B cell (primary cell): Measurements from ENCODE around the gene BTBD18. TPM values are rescaled to one million over a fixed set of nuclear protein-coding genes. Genes with fewer than 3 reads are reported as not detected.

Experiments
- ATAC-seq: fragments of 200-7000 bp; cut with Tn5 transposase; one replicate; pipeline ENCODE4 v1.10.0; 2021; ENCODE audit warnings: low read depth, mild to moderate bottlenecking, moderate number of reproducible peaks, moderate library complexity
- CTCF ChIA-PET: fragments of 350-600 bp; sonication (Branson Sonifier 250); formaldehyde crosslinking; loops from one replicate; lab custom pipeline; 2021; ENCODE audit warnings: antibody characterized with exemption, inconsistent platforms; lab: Charles Lee
- POLR2A ChIA-PET: fragments of 350-600 bp; sonication (Branson Sonifier 250); formaldehyde crosslinking; loops from one replicate; lab custom pipeline; 2021; ENCODE audit warnings: antibody characterized with exemption; lab: Charles Lee
- DNase-seq: peaks from one replicate; pipeline ENCODE4 v3.0.0; 2013
- H2AFZ ChIP-seq: 2 replicates; pipeline ENCODE4 v1.6.1; 2012; ENCODE audit warnings: mild to moderate bottlenecking, low read depth, low read length; ENCODE audit not compliant: insufficient read depth, poor library complexity, severe bottlenecking
- H3K27ac ChIP-seq, 2 donors: 1 replicate in 1 of 2; 2 replicates in 1 of 2; pipeline ENCODE4 v1.5.1; 2012 to 2013; ENCODE audit warnings: low read length in 2 of 2, mild to moderate bottlenecking in 2 of 2, moderate library complexity in 1 of 2
- H3K27me3 ChIP-seq, 4 experiments: fragments of 200-600 bp in 1 of 4; sonication (generic) in 1 of 4; replicated peaks in 1 of 4; 1 replicate in 2 of 4; 2 replicates in 2 of 4; pipeline versions ENCODE4 v1.6.1 to v1.7.0; 2013 to 2016; ENCODE audit warnings: low read length in 3 of 4, mild to moderate bottlenecking in 2 of 4, mixed read lengths in 1 of 4, moderate library complexity in 1 of 4; ENCODE audit not compliant: insufficient read depth in 4 of 4, control insufficient read depth in 3 of 4; ENCODE audit errors: control extremely low read depth in 1 of 4
- H3K36me3 ChIP-seq, 2 experiments: replicated peaks in 1 of 2; 1 replicate in 1 of 2; 2 replicates in 1 of 2; pipeline versions ENCODE4 v1.6.1 to v1.7.1; 2013; ENCODE audit warnings: low read length in 1 of 2; ENCODE audit not compliant: insufficient read depth in 2 of 2, control insufficient read depth in 1 of 2; ENCODE audit errors: control extremely low read depth in 1 of 2, extremely low read depth in 1 of 2
- H3K4me1 ChIP-seq, 2 donors: fragments of 200-600 bp in 1 of 2; sonication (generic) in 1 of 2; 1 replicate in 1 of 2; 2 replicates in 1 of 2; pipeline versions ENCODE4 v1.5.1 to v1.6.1; 2013 to 2017; ENCODE audit warnings: low read length in 2 of 2; ENCODE audit not compliant: control insufficient read depth in 2 of 2, insufficient read depth in 2 of 2
- H3K4me2 ChIP-seq: replicated peaks from 2 replicates; pipeline ENCODE3; 2012; ENCODE audit warnings: mild to moderate bottlenecking, low read depth, low read length; ENCODE audit not compliant: poor library complexity, severe bottlenecking
- H3K4me3 ChIP-seq, 5 experiments: fragments of 200-600 bp in 1 of 5; sonication (generic) in 1 of 5; 1 replicate in 3 of 5; 2 replicates in 2 of 5; pipeline versions ENCODE4 v1.5.1 to v1.7.0; 2011 to 2016; ENCODE audit warnings: low read length in 4 of 5, mild to moderate bottlenecking in 4 of 5, low read depth in 2 of 5, control low read depth in 1 of 5, moderate library complexity in 1 of 5; ENCODE audit not compliant: insufficient read depth in 1 of 5; ENCODE audit errors: control extremely low read depth in 1 of 5, extremely low read depth in 1 of 5
- H3K79me2 ChIP-seq: fragments of 200-600 bp; sonication (generic); one replicate; pipeline ENCODE4 v1.6.0; 2016; ENCODE audit warnings: low read length; ENCODE audit not compliant: control insufficient read depth, insufficient read depth
- H3K9ac ChIP-seq: fragments of 200-600 bp; sonication (generic); 2 replicates; pipeline ENCODE4 v1.6.1; 2017; ENCODE audit warnings: mild to moderate bottlenecking, low read length, moderate library complexity
- H3K9me3 ChIP-seq, 3 donors: one replicate each; pipeline versions ENCODE4 v1.6.1 to v1.7.1; 2013; ENCODE audit warnings: low read length in 2 of 3; ENCODE audit not compliant: control insufficient read depth in 2 of 3, insufficient read depth in 1 of 3; ENCODE audit errors: control extremely low read depth in 1 of 3
- H4K20me1 ChIP-seq: 2 replicates; pipeline ENCODE4 v1.6.0; 2012; ENCODE audit warnings: mild to moderate bottlenecking, low read length; ENCODE audit not compliant: insufficient read depth, control insufficient read depth, poor library complexity, severe bottlenecking
- H3K27ac Mint-ChIP-seq: one replicate; pipeline ENCODE4 v1.8.0; 2021; ENCODE audit warnings: mixed read lengths
- H3K27me3 Mint-ChIP-seq: one replicate; pipeline ENCODE4 v1.8.0; 2021; ENCODE audit warnings: mixed read lengths
- H3K4me1 Mint-ChIP-seq: one replicate; pipeline ENCODE4 v1.8.0; 2021; ENCODE audit warnings: mixed read lengths
- H3K4me3 Mint-ChIP-seq: one replicate; pipeline ENCODE4 v1.8.0; 2021; ENCODE audit warnings: mixed read lengths
- H3K9me3 Mint-ChIP-seq: one replicate; pipeline ENCODE4 v1.8.0; 2022; ENCODE audit warnings: mixed read lengths; ENCODE audit not compliant: insufficient read depth
- EZH2 ChIP-seq: IDR thresholded peaks from 2 replicates; pipeline ENCODE4 v1.6.1; 2012; ENCODE audit warnings: borderline replicate concordance, low read depth, mild to moderate bottlenecking, moderate library complexity, low read length; ENCODE audit not compliant: insufficient read depth, poor library complexity, severe bottlenecking
- WGBS: methylation state at CpG from one replicate; pipeline ENCODE4 v1.1.5; 2013; ENCODE audit warnings: missing lambda C conversion rate; ENCODE audit not compliant: insufficient coverage; 5-methylcytosine and 5-hydroxymethylcytosine counted together
- intact Hi-C: fragments of 100-400 bp; cut with micrococcal nuclease; formaldehyde crosslinking; loops from one replicate; pipeline ENCODE4 v1.10.0; 2022
- polyA plus RNA-seq: library from polyadenylated mRNA; depleted of rRNA; stranded (reverse); fragments of >200 nt; gene quantifications from 2 replicates; pipeline ENCODE4 v1.2.3, GENCODE V29; 2012
- total RNA-seq, 2 donors: library from RNA; stranded (reverse); fragments of 120-200 nt in 1 of 2; gene quantifications; 1 replicate in 1 of 2; 2 replicates in 1 of 2; pipeline versions ENCODE4 v1.2.3 to v1.2.4, GENCODE V29; 2013 to 2022
- TF ChIP-seq, protein P1 (sequence below): fragments of 200-600 bp; IDR thresholded peaks from one replicate; pipeline ENCODE4 v1.8.0; 2022; ENCODE audit warnings: antibody characterized with exemption, mild to moderate bottlenecking

BTBD18 gene
- total and polyA plus RNA-seq, 2 donors (not counting 1 experiment from before 2014, with no cell fraction given) = not detected

DNA sequence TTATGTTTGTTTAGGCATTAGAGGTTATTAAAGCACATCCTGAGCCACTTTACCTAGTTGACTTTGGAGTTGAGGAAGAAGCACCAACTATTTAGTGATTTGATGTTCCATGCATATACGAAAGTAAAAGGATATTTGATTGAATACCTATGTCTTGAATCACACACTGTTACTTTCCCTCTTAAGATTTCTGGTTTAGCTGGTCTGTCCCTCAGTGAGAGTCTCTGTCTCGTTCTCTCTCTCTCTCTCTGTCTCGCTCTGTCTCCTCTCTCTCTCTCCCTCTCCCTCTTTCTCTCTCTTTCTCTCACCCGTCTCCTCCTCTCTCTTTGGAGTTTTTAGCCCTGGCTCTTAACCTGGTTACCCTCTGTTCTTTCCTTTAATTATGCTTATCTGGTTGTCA, 20.9 kb upstream of the BTBD18 start:
- Histone ChIP-seq H3K4me2 (no peak overlapping the region), H3K79me2 (peaks cover 85% of the 10 kb centered on the region)
- intact Hi-C loops = no loop called here

GRCh38 chr11:57771365-57771764, 19.7 kb upstream of the BTBD18 start:
- DNase-seq (no peak), ATAC-seq (no peak)
- Mint-ChIP-seq H3K27me3 (no peaks in the 10 kb centered on the region), H3K9me3 (no peaks in the 10 kb centered on the region), H3K27ac (no peak overlapping the region), H3K4me1 (peaks cover 18% of the 10 kb centered on the region), H3K4me3 (no peak overlapping the region)
- 100% methylated on average over 1 of the region's 3 CpGs for WGBS
- Histone ChIP-seq H3K9ac (no peak overlapping the region), H3K9me3 (no peaks in the 10 kb centered on the region), H4K20me1 (no peaks in the 10 kb centered on the region), H3K4me2 (no peak overlapping the region), H3K4me1 (peaks cover 4 to 12% of the 10 kb centered on the region in 2 donors), H3K36me3 (no peaks in the 10 kb centered on the region), H2AFZ (no peak overlapping the region), H3K27ac (no peak overlapping the region), H3K4me3 (no peak overlapping the region), H3K79me2 (peaks cover 85% of the 10 kb centered on the region), H3K27me3 (no peaks in the 10 kb centered on the region)
- ChIA-PET CTCF (interaction anchor here (0.7 to 1.4 kb wide), 4 partner anchors 13 to 1447 kb away, joined by 3 to 8 read pairs (median 4); partner anchors contain the start of gene BTBD18), POLR2A (no interaction called here)
- TF ChIP-seq, protein P1, sequence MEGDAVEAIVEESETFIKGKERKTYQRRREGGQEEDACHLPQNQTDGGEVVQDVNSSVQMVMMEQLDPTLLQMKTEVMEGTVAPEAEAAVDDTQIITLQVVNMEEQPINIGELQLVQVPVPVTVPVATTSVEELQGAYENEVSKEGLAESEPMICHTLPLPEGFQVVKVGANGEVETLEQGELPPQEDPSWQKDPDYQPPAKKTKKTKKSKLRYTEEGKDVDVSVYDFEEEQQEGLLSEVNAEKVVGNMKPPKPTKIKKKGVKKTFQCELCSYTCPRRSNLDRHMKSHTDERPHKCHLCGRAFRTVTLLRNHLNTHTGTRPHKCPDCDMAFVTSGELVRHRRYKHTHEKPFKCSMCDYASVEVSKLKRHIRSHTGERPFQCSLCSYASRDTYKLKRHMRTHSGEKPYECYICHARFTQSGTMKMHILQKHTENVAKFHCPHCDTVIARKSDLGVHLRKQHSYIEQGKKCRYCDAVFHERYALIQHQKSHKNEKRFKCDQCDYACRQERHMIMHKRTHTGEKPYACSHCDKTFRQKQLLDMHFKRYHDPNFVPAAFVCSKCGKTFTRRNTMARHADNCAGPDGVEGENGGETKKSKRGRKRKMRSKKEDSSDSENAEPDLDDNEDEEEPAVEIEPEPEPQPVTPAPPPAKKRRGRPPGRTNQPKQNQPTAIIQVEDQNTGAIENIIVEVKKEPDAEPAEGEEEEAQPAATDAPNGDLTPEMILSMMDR = no peak
- TF ChIP-seq EZH2 = no peak
- intact Hi-C loops = no loop called here

More for the DNA sequence above, 20.9 kb upstream of the BTBD18 start:
- H4K20me1 ChIP-seq = no peaks in the 10 kb centered on the region
- H3K27me3 ChIP-seq = no peaks in the 10 kb centered on the region
- no peaks in the 10 kb centered on the region for H3K9me3 ChIP-seq
- H3K36me3 ChIP-seq = no peaks in the 10 kb centered on the region
- peaks cover 24% of the 10 kb centered on the region for H3K4me1 Mint-ChIP-seq
- no peak overlapping the region for H3K4me3 Mint-ChIP-seq
- no peak overlapping the region for H3K27ac ChIP-seq
- POLR2A ChIA-PET = no interaction called here
- H3K27me3 Mint-ChIP-seq = no peaks in the 10 kb centered on the region
- H3K4me3 ChIP-seq = no peak overlapping the region
- peaks cover 4 to 13% of the 10 kb centered on the region in 2 donors for H3K4me1 ChIP-seq
- ATAC-seq = no peak
- no peak overlapping the region for H3K27ac Mint-ChIP-seq
- H3K9me3 Mint-ChIP-seq = no peaks in the 10 kb centered on the region
- no peak overlapping the region for H2AFZ ChIP-seq
- TF ChIP-seq, protein P1 = no peak
- TF ChIP-seq EZH2 = no peak
- DNase-seq = no peak
- CTCF ChIA-PET = interaction anchor here (1.0 to 1.4 kb wide), 2 partner anchors 12 to 28 kb away, joined by 3 to 8 read pairs; no protein-coding TSS in a partner anchor
- WGBS = 92% methylated on average over 2 of the region's 4 CpGs
- H3K9ac ChIP-seq = no peak overlapping the region
